CD4-positive, alpha-beta T cell treated with Interleukin-6 for 4 hours (primary cell): ENCODE results near the gene RASGRP1.

Source experiments
- DNase-seq: peaks from one replicate; pipeline ENCODE4 v3.0.0-alpha.2; 2020; ENCODE audit warnings: mixed read lengths

Gene RASGRP1

GRCh38 chr15:38499651-38500050, 65.0 kb downstream of the RASGRP1 start:
- DNase-seq = no peak

- no peak for DNase-seq
Measured at GRCh38 chr15:38496151-38496550, 68.5 kb downstream of the RASGRP1 start.

- DNase-seq = no peak
Measured at GRCh38 chr15:38490242-38490922, 74.2 kb downstream of the RASGRP1 start.

GRCh38 chr15:38487378-38487777, 77.2 kb downstream of the RASGRP1 start:
- DNase-seq = no peak

GRCh38 chr15:38486936-38487335, 77.7 kb downstream of the RASGRP1 start:
- no peak for DNase-seq

- no peak for DNase-seq
Measured at GRCh38 chr15:38482572-38482971, 82.0 kb downstream of the RASGRP1 start.

GRCh38 chr15:38481761-38482160, 82.9 kb downstream of the RASGRP1 start:
- DNase-seq = no peak

- DNase-seq = no peak
Measured at GRCh38 chr15:38481113-38481512, 83.5 kb downstream of the RASGRP1 start.

GRCh38 chr15:38479756-38480155, 84.9 kb downstream of the RASGRP1 start:
- no peak for DNase-seq

GRCh38 chr15:38479266-38479665, 85.3 kb downstream of the RASGRP1 start:
- no peak for DNase-seq

- DNase-seq = no peak
Measured at GRCh38 chr15:38477637-38478036, 87.0 kb downstream of the RASGRP1 start.

GRCh38 chr15:38476120-38476519, 88.5 kb downstream of the RASGRP1 start:
- DNase-seq = no peak

GRCh38 chr15:38475361-38475760, 89.3 kb downstream of the RASGRP1 start:
- DNase-seq = no peak

- peak; percentile 53 for DNase-seq
Measured at GRCh38 chr15:38474155-38474757, 90.4 kb downstream of the RASGRP1 start.

GRCh38 chr15:38471974-38472373, 92.6 kb downstream of the RASGRP1 start:
- DNase-seq = no peak

GRCh38 chr15:38470816-38471215, 93.8 kb downstream of the RASGRP1 start:
- no peak for DNase-seq

GRCh38 chr15:38464675-38465074, 99.9 kb downstream of the RASGRP1 start:
- no peak for DNase-seq

GRCh38 chr15:38463893-38464292, 100.7 kb downstream of the RASGRP1 start:
- DNase-seq = no peak

- peak; percentile 15 for DNase-seq
Measured at GRCh38 chr15:38461066-38461833, 103.4 kb downstream of the RASGRP1 start.

- no peak for DNase-seq
Measured at GRCh38 chr15:38460543-38460942, 104.1 kb downstream of the RASGRP1 start.

GRCh38 chr15:38459480-38459879, 105.1 kb downstream of the RASGRP1 start:
- no peak for DNase-seq

- DNase-seq = no peak
Measured at GRCh38 chr15:38458646-38459045, 106.0 kb downstream of the RASGRP1 start.

GRCh38 chr15:38455092-38455491, 109.5 kb downstream of the RASGRP1 start:
- DNase-seq = no peak

- no peak for DNase-seq
Measured at GRCh38 chr15:38454696-38455090, 109.9 kb downstream of the RASGRP1 start.
